K562 (cell line): ENCODE data around the gene MAP2K3. TPM values are rescaled to one million over a fixed set of nuclear protein-coding genes. Genes with fewer than 3 reads are reported as not detected.

ENCODE experiments used
- ATAC-seq: fragments of 200-7000 bp; cut with Tn5 transposase; 3 replicates; pipeline ENCODE4 v1.9.1; 2020; ENCODE audit warnings: moderate library complexity
- BruUV-seq: library from RNA; stranded (reverse); fragments of 400-500 nt; replicated peaks from 2 replicates; lab custom pipeline; 2021; lab: Mats Ljungman, UMichigan
- CTCF ChIA-PET: fragments of 300-600 bp; formaldehyde crosslinking; extraction: SDS; loops from one replicate; lab custom pipeline; 2021; ENCODE audit warnings: low intra/inter-chr PET ratio; lab: Yijun Ruan, JAX
- POLR2A ChIA-PET: fragments of 300-600, 350-650 bp; sonication (Branson Sonifier 250); formaldehyde crosslinking; extraction: SDS; loops from one replicate; lab custom pipeline; 2021; ENCODE audit warnings: antibody characterized with exemption, inconsistent platforms; lab: Yijun Ruan, JAX
- DNase-seq, 4 experiments: peaks; one replicate each; pipeline versions ENCODE4 v3.0.0 to v3.0.0-alpha.2; 2011 to 2018; ENCODE audit warnings: low spot score in 3 of 4, mixed read lengths in 3 of 4; ENCODE audit errors: extremely low read depth in 1 of 4
- FAIRE-seq: peaks from 2 replicates; lab custom pipeline; 2011; peaks lifted over from hg19 to GRCh38; lab: Jason Lieb, UNC
- H2AFZ ChIP-seq: 2 replicates; pipeline ENCODE4 v1.6.0; 2011; ENCODE audit warnings: low read depth, low read length, control low read depth, inconsistent platforms
- H3K27ac ChIP-seq: fragments of 200-600 bp; 3 replicates; pipeline ENCODE4 v1.8.0; 2011; ENCODE audit warnings: low read depth, mild to moderate bottlenecking, control low read depth, inconsistent platforms, low read length, moderate library complexity, mixed read lengths; ENCODE audit errors: extremely low read depth
- H3K27me3 ChIP-seq, 2 experiments: fragments of 300-600 bp in 1 of 2; 2 replicates in 1 of 2; 3 replicates in 1 of 2; pipeline versions ENCODE4 v1.6.0 to v1.8.0; 2011; ENCODE audit warnings: inconsistent platforms in 2 of 2, low read length in 2 of 2, mild to moderate bottlenecking in 1 of 2, mixed read lengths in 1 of 2, moderate library complexity in 1 of 2; ENCODE audit not compliant: control insufficient read depth in 2 of 2, insufficient read depth in 2 of 2
- H3K36me3 ChIP-seq: fragments of 300-600 bp; 3 replicates; pipeline ENCODE4 v1.8.0; 2011; ENCODE audit warnings: mild to moderate bottlenecking, low read length, inconsistent platforms; ENCODE audit not compliant: control insufficient read depth, insufficient read depth
- H3K4me1 ChIP-seq, 2 experiments: fragments of 200-600 bp in 1 of 2; replicated peaks in 1 of 2; 2 replicates in 1 of 2; 3 replicates in 1 of 2; pipeline versions ENCODE4 v1.5.1 to v1.8.0; 2011; ENCODE audit warnings: inconsistent platforms in 2 of 2, low read length in 2 of 2, mild to moderate bottlenecking in 1 of 2, mixed read lengths in 1 of 2, moderate library complexity in 1 of 2; ENCODE audit not compliant: control insufficient read depth in 2 of 2, insufficient read depth in 2 of 2
- H3K4me2 ChIP-seq: 2 replicates; pipeline ENCODE4 v1.6.1; 2011; ENCODE audit warnings: low read length, control low read depth, inconsistent platforms, mixed read lengths; ENCODE audit not compliant: insufficient read depth
- H3K4me3 ChIP-seq: fragments of 200-600 bp; sonication (generic), shearing (Covaris generic); 2 replicates; pipeline ENCODE4 v1.5.1; 2016; ENCODE audit warnings: control low read depth, inconsistent platforms
- H3K79me2 ChIP-seq: fragments of 200-600 bp; 3 replicates; pipeline ENCODE4 v1.8.0; 2011; ENCODE audit warnings: low read length, inconsistent platforms; ENCODE audit not compliant: control insufficient read depth, insufficient read depth
- H3K9ac ChIP-seq, 2 experiments: 2 replicates each; pipeline versions ENCODE4 v1.6.0 to v1.6.1; 2011; ENCODE audit warnings: low read depth in 2 of 2, low read length in 2 of 2, control low read depth in 1 of 2, inconsistent platforms in 1 of 2, mild to moderate bottlenecking in 1 of 2, mixed read lengths in 1 of 2; ENCODE audit not compliant: insufficient read depth in 1 of 2
- H3K9me1 ChIP-seq: one replicate; pipeline ENCODE4 v1.6.0; 2011; ENCODE audit warnings: inconsistent platforms, mild to moderate bottlenecking, low read length, moderate library complexity; ENCODE audit not compliant: control insufficient read depth, insufficient read depth
- H3K9me3 ChIP-seq: replicated peaks from 2 replicates; pipeline ENCODE4 v1.5.1; 2011; ENCODE audit warnings: low read depth, low read length, inconsistent platforms; ENCODE audit not compliant: control insufficient read depth, insufficient read depth
- H4K20me1 ChIP-seq: replicated peaks from 2 replicates; pipeline ENCODE4 v1.6.1; 2011; ENCODE audit warnings: low read length, inconsistent platforms, mixed read lengths; ENCODE audit not compliant: control insufficient read depth, insufficient read depth
- BACH1 ChIP-seq: fragments of 200-800 bp; sonication (Bioruptor generic); IDR thresholded peaks from 2 replicates; pipeline ENCODE4 v1.6.1; 2016; ENCODE audit warnings: missing genetic modification characterization, missing compliant biosample characterization
- BCOR ChIP-seq: fragments of 450-650 bp; IDR thresholded peaks from 2 replicates; pipeline ENCODE4 v1.6.1; 2016
- E2F4 ChIP-seq: sonication (generic); formaldehyde crosslinking; IDR thresholded peaks from 2 replicates; pipeline ENCODE4 v1.8.0; 2022; ENCODE audit warnings: mild to moderate bottlenecking, low read depth, missing genetic modification reagents
- HNRNPK ChIP-seq: fragments of 200-400 bp; formaldehyde crosslinking; IDR thresholded peaks from one replicate; pipeline ENCODE4 v1.6.1; 2018; ENCODE audit warnings: mild to moderate bottlenecking, low read depth, low read length; ENCODE audit not compliant: poor library complexity, severe bottlenecking
- POLR2G ChIP-seq: fragments of 200-400 bp; formaldehyde crosslinking; IDR thresholded peaks from 2 replicates; pipeline ENCODE4 v1.6.1; 2017; ENCODE audit warnings: low read depth, mild to moderate bottlenecking, antibody characterized with exemption, low read length, moderate library complexity
- RBM25 ChIP-seq: fragments of 200-400 bp; formaldehyde crosslinking; IDR thresholded peaks from 2 replicates; pipeline ENCODE4 v1.6.1; 2018; ENCODE audit warnings: low read length, low read depth, moderate library complexity; ENCODE audit not compliant: severe bottlenecking
- SP1 ChIP-seq: sonication (generic); formaldehyde crosslinking; IDR thresholded peaks from 2 replicates; pipeline ENCODE4 v1.8.1; 2022; ENCODE audit warnings: mild to moderate bottlenecking, missing genetic modification reagents
- WGBS: fragments of 100-300 bp; shearing (Covaris generic); methylation state at CpG from one replicate; pipeline ENCODE4 v1.1.6; 2016; ENCODE audit warnings: low coverage, mixed read lengths; ENCODE audit not compliant: insufficient coverage; ENCODE audit errors: missing lambda C conversion rate; 5-methylcytosine and 5-hydroxymethylcytosine counted together
- in situ Hi-C: fragments of 300-500 bp; cut with MboI; formaldehyde crosslinking; loops from 4 replicates; pipeline ENCODE4 v1.15.0; 2018; ENCODE audit warnings: inconsistent platforms, mixed read lengths
- intact Hi-C: fragments of 100-400 bp; cut with micrococcal nuclease; formaldehyde crosslinking; loops from 2 replicates; pipeline ENCODE4 v1.14.2; 2022
- polyA plus RNA-seq, 8 experiments: library from polyadenylated mRNA; depleted of rRNA in 4 of 8; stranded (reverse) in 5 of 8; unstranded in 3 of 8; fragments of >200 nt; fragmentation: Nextera tagmentation in 2 of 8; fragmentation: Illumina TruSeq in 1 of 8; extraction: Ambion mirVana in 2 of 8; extraction: Trizol in 1 of 8; gene quantifications; 2 replicates each; pipeline versions ENCODE4 v1.2.1 to v1.2.3, GENCODE V29; 2011 to 2014; ENCODE audit warnings: inconsistent platforms in 1 of 8, missing spikeins in 1 of 8
- total RNA-seq, 7 experiments: library from RNA; depleted of rRNA in 6 of 7; stranded (reverse); fragments of >200 nt in 6 of 7; fragmentation: Illumina TruSeq in 2 of 7; extraction: Trizol in 2 of 7; gene quantifications; 2 replicates each; pipeline versions ENCODE4 v1.2.1 to v1.2.3, GENCODE V29; 2011 to 2021; ENCODE audit warnings: low replicate concordance in 1 of 7

MAP2K3 gene
- total and polyA plus RNA-seq, 9 of the 15 experiments (the other 6 are each of a cell fraction or from before 2014, with no cell fraction given), result 0.18 to 14.8 (median 3.5) TPM

GRCh38 chr17:21249086-21249795, 35.3 kb upstream of the MAP2K3 start:
- DNase-seq (no peak), ATAC-seq (no peak), FAIRE-seq (no peak)
- H4K20me1 ChIP-seq, result peaks cover 10% of the 10 kb centered on the region
- H3K9me3 ChIP-seq, result no peaks in the 10 kb centered on the region
- TF ChIP-seq BCOR, result peak; percentile 35; the same call in 1 of the 2 replicates
- no peak for TF ChIP-seq SP1 (CRISPR knock-in tag)
- TF ChIP-seq HNRNPK, result no peak
- TF ChIP-seq RBM25, result peak; percentile 57
- peak; percentile 22; the same call in 1 of the 2 replicates for TF ChIP-seq POLR2G
- TF ChIP-seq E2F4 (CRISPR knock-in tag), result no peak
- no peak for TF ChIP-seq BACH1
- intact Hi-C loops, result no loop called here
- no peaks in the 10 kb centered on the region for H3K27me3 ChIP-seq
- no peak overlapping the region for H3K4me3 ChIP-seq
- ChIA-PET CTCF (no interaction called here), POLR2A (interaction anchor here (0.5 to 1.3 kb wide), 2 partner anchors 9 to 60 kb away, joined by 3 to 4 read pairs; no protein-coding TSS in a partner anchor)
- in situ Hi-C loops, result no loop called here
- BruUV-seq, result no TSS peak
- H3K36me3 ChIP-seq, result no peaks in the 10 kb centered on the region
- H3K27ac ChIP-seq, result no peak overlapping the region
- peaks cover 6 to 13% of the 10 kb centered on the region in 2 experiments; a peak in 4 of 5 replicates for H3K4me1 ChIP-seq
- WGBS, result 74% methylated on average over 10 of the region's 12 CpGs
- H3K9ac ChIP-seq, result no peak overlapping the region
- H2AFZ ChIP-seq, result no peak overlapping the region
- H3K9me1 ChIP-seq, result peaks cover 4% of the 10 kb centered on the region
- no peak overlapping the region for H3K4me2 ChIP-seq
- H3K79me2 ChIP-seq, result no peaks in the 10 kb centered on the region
